SU-DHL-6 (cell line): ENCODE measurements around the gene ATXN7L1.

ENCODE experiments used
- CTCF ChIP-seq: fragments of 200-600 bp; sonication (generic); IDR thresholded peaks from one replicate; pipeline ENCODE4 v1.5.1; 2017; ENCODE audit warnings: antibody characterized with exemption, mild to moderate bottlenecking, low read length, moderate library complexity; ENCODE audit not compliant: insufficient read depth, poor library complexity, severe bottlenecking
- EZH2phosphoT487 ChIP-seq: fragments of 200-600 bp; sonication (generic), shearing (Covaris generic); conservative IDR thresholded peaks from 2 replicates; pipeline ENCODE4 v1.6.1; 2018; ENCODE audit warnings: mild to moderate bottlenecking, antibody characterized with exemption, low read length, moderate library complexity, mixed read lengths

- TF ChIP-seq CTCF (no peak), EZH2phosphoT487 (no peak)
Observed at GRCh38 chr7:105643851-105644250, 232.5 kb downstream of the ATXN7L1 start.
